Heart right ventricle (tissue), 16 donors: ENCODE measurements around the gene HSD17B3. TPM values are rescaled to one million over a fixed set of nuclear protein-coding genes. Genes with fewer than 3 reads are reported as not detected.

Experiments used
- ATAC-seq, 8 donors: fragments of 200-7000 bp; cut with Tn5 transposase; one replicate each; pipeline ENCODE4 v1.9.1; 2020; ENCODE audit warnings: mild to moderate bottlenecking in 8 of 8, moderate library complexity in 8 of 8, moderate number of reproducible peaks in 1 of 8
- DNase-seq, 2 donors: peaks; one replicate each; pipeline ENCODE4 v3.0.0-alpha.2; 2020
- H3K27ac ChIP-seq, 10 donors: fragments of 200-600 bp; sonication (generic) in 2 of 10; one replicate each; pipeline versions ENCODE4 v1.5.0 to v1.8.0; 2020 to 2022; ENCODE audit warnings: mild to moderate bottlenecking in 3 of 10
- H3K27me3 ChIP-seq, 7 donors: fragments of 200-600 bp; one replicate each; pipeline ENCODE4 v1.8.0; 2021 to 2022; ENCODE audit warnings: mild to moderate bottlenecking in 2 of 7
- H3K36me3 ChIP-seq, 9 donors: fragments of 200-600 bp; sonication (generic) in 1 of 9; one replicate each; pipeline versions ENCODE4 v1.5.0 to v1.8.0; 2020 to 2022; ENCODE audit warnings: mild to moderate bottlenecking in 2 of 9
- H3K4me1 ChIP-seq, 9 donors: fragments of 200-600 bp; sonication (generic) in 1 of 9; one replicate each; pipeline versions ENCODE4 v1.5.0 to v1.8.0; 2020 to 2022; ENCODE audit warnings: mild to moderate bottlenecking in 4 of 9
- H3K4me3 ChIP-seq, 10 donors: fragments of 200-600 bp; sonication (generic) in 2 of 10; one replicate each; pipeline versions ENCODE4 v1.5.0 to v1.8.0; 2020 to 2022; ENCODE audit warnings: mild to moderate bottlenecking in 7 of 10, moderate library complexity in 2 of 10
- H3K9me3 ChIP-seq, 11 donors: fragments of 200-600 bp in 10 of 11; sonication (generic) in 2 of 11; one replicate each; pipeline versions ENCODE4 v1.5.0 to v1.8.0; 2013 to 2022; ENCODE audit warnings: mild to moderate bottlenecking in 2 of 11, control low read depth in 1 of 11, moderate library complexity in 1 of 11
- WGBS, 2 donors: extraction: QIAGEN DNeasy Blood & Tissue Kit; methylation state at CpG; one replicate each; pipeline ENCODE4 v1.1.7; 2013; ENCODE audit warnings: inconsistent platforms in 1 of 2; 5-methylcytosine and 5-hydroxymethylcytosine counted together
- intact Hi-C, 10 donors: fragments of 100-400 bp; cut with DNase I; formaldehyde crosslinking; loops; one replicate each; pipeline versions ENCODE4 v1.11.1 to v1.14.2; 2022
- polyA plus RNA-seq, 2 donors: library from polyadenylated mRNA; stranded (reverse); fragments of 200-250 nt; gene quantifications; one replicate each; pipeline ENCODE4 v1.2.3, GENCODE V29; 2013
- total RNA-seq, 10 donors: library from RNA; stranded (reverse); fragmentation: NEBNext Ultra II Directional in 3 of 10; extraction: Animal tissue kit (Norgen Biotek cat#: 25700) in 3 of 10; gene quantifications; one replicate each; pipeline versions ENCODE4 v1.2.1 to v1.2.4, GENCODE V29; 2021 to 2023
- TF ChIP-seq, protein P1 (sequence below), 9 donors: fragments of 200-600 bp; sonication (generic) in 2 of 9; IDR thresholded peaks; one replicate each; pipeline versions ENCODE4 v1.5.0 to v1.8.0; 2021 to 2022; ENCODE audit warnings: antibody characterized with exemption in 9 of 9, mild to moderate bottlenecking in 5 of 9, moderate library complexity in 1 of 9
- donor health status: Arrhythmogenic right ventricular cardiomyopathy.
- donor health status: ischemic (EF 13 %, LVEDD 7.1; RV severe dilation, severe dysfunction).
- donor health status: healthy with polysubstance abuse.
- donor health status: DM: no; HTN: yes; CAD: no.
- donor health status: DM: no; HTN: no; CAD: no.
- donor health status: ischemic (EF 25% LVEDD 6.9; RV normal size, moderate dysfunction).
- donor health status: ischemic (EF 25% LVEDD 5.7; RV mildly dilated, moderate dysfunction).
- donor health status: healthy.
- donor health status: DM: yes; HTN: yes; CAD: no.
- donor health status: Ischemic cardiomyopathy.
- donor health status: ischemic (EF 35%, LVEDD 5.7; RV mildly dilated, moderate dysfunction).
- donor health status: nonischemic (EF 11% LVEDD 7.7; RV severe dilation, severe dysfunction).
- donor health status: DM: yes; HTN: yes; CAD: no.
- donor health status: PGD.
- donor health status: ischemic (EF 29% LVEDD 5.4; RV normal size, mild dysfunction).
- donor health status: nonischemic (EF 23%, LVEDD 6.1; RV moderate dilation, normal function).

Gene HSD17B3
- total and polyA plus RNA-seq, 12 donors = 0.66 to 12.2 (median 1.2) TPM

- peaks cover 0 to 14% (median 3%) of the 10 kb centered on the region in 7 donors for H3K27me3 ChIP-seq
- peaks cover 0 to 6% (median 0%) of the 10 kb centered on the region in 11 donors for H3K9me3 ChIP-seq
- H3K27ac ChIP-seq = no peak overlapping the region
- H3K4me3 ChIP-seq = no peak overlapping the region
- WGBS, 2 donors = 77 to 82% methylated on average over 6 of the region's 6 CpGs
- DNase-seq (no peak), ATAC-seq (no peak)
- TF ChIP-seq, protein P1, sequence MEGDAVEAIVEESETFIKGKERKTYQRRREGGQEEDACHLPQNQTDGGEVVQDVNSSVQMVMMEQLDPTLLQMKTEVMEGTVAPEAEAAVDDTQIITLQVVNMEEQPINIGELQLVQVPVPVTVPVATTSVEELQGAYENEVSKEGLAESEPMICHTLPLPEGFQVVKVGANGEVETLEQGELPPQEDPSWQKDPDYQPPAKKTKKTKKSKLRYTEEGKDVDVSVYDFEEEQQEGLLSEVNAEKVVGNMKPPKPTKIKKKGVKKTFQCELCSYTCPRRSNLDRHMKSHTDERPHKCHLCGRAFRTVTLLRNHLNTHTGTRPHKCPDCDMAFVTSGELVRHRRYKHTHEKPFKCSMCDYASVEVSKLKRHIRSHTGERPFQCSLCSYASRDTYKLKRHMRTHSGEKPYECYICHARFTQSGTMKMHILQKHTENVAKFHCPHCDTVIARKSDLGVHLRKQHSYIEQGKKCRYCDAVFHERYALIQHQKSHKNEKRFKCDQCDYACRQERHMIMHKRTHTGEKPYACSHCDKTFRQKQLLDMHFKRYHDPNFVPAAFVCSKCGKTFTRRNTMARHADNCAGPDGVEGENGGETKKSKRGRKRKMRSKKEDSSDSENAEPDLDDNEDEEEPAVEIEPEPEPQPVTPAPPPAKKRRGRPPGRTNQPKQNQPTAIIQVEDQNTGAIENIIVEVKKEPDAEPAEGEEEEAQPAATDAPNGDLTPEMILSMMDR (IDR thresholded peaks at IDR 0.05) = no peak
- no peaks in the 10 kb centered on the region for H3K4me1 ChIP-seq
- no peaks in the 10 kb centered on the region for H3K36me3 ChIP-seq
- intact Hi-C loops = no loop called here
Observed at GRCh38 chr9:96201140-96201539, 100.8 kb downstream of the HSD17B3 start.

DNA sequence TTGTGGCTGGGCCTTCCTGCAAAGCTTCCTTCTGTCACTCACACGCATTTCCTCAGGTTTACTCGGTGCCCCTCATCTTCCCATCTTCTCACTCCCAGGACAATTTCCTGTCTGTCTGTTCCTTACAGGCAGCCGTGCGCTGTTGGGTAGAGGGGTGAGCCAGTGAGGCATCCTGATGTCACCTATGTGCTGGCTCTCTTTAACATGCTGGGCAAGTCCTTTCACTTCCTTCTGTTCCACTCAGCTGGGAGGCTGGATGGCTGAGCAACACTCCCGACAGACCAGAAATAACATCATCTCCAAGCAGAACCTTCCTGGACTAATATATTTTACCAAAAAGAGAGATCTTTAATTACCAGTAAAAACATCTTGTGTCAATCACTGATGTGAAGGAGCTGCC is 103.0 kb downstream of the HSD17B3 start:
- no peaks in the 10 kb centered on the region for H3K4me1 ChIP-seq
- ATAC-seq (no peak), DNase-seq (no peak)
- no peak overlapping the region for H3K27ac ChIP-seq
- TF ChIP-seq, protein P1 (IDR thresholded peaks at IDR 0.05) = no peak
- no peaks in the 10 kb centered on the region for H3K36me3 ChIP-seq
- H3K27me3 ChIP-seq = peaks cover 0 to 14% (median 5%) of the 10 kb centered on the region in 7 donors
- WGBS, 2 donors = 55 to 69% methylated on average over 5 of the region's 5 CpGs
- no peaks in the 10 kb centered on the region for H3K9me3 ChIP-seq
- no peak overlapping the region for H3K4me3 ChIP-seq
- intact Hi-C loops = no loop called here

- Histone ChIP-seq H3K4me3 (no peak overlapping the region), H3K27ac (no peak overlapping the region), H3K9me3 (peaks cover 0 to 8% (median 1%) of the 10 kb centered on the region in 11 donors), H3K27me3 (peaks cover 0 to 9% (median 4%) of the 10 kb centered on the region in 7 donors), H3K4me1 (no peaks in the 10 kb centered on the region), H3K36me3 (no peaks in the 10 kb centered on the region)
- intact Hi-C loops = no loop called here
- ATAC-seq (no peak), DNase-seq (no peak)
- 77 to 82% methylated on average over 3 of the region's 3 CpGs for whole genome bisulfite sequencing, 2 donors
- TF ChIP-seq, protein P1 (IDR thresholded peaks at IDR 0.05) = no peak
Observed at GRCh38 chr9:96195541-96195940, 106.4 kb downstream of the HSD17B3 start.

- Histone ChIP-seq H3K4me1 (no peaks in the 10 kb centered on the region), H3K4me3 (no peak overlapping the region), H3K9me3 (peaks cover 0 to 26% (median 10%) of the 10 kb centered on the region in 11 donors), H3K36me3 (no peaks in the 10 kb centered on the region), H3K27me3 (peaks cover 0 to 12% (median 4%) of the 10 kb centered on the region in 7 donors), H3K27ac (no peak overlapping the region)
- WGBS, 2 donors = 65 to 75% methylated on average over 5 of the region's 5 CpGs
- TF ChIP-seq, protein P1 (IDR thresholded peaks at IDR 0.05) = no peak
- intact Hi-C loops = no loop called here
- no peak for ATAC-seq
- DNase-seq = no peak
Observed at GRCh38 chr9:96193236-96193755, 108.7 kb downstream of the HSD17B3 start.
